Bronchial epithelial cell (primary cell): Measurements from ENCODE around the gene EBLN1. TPM values are rescaled to one million over a fixed set of nuclear protein-coding genes. Genes with fewer than 3 reads are reported as not detected.
A peak's percentile ranks its signal among the peaks of the same experiment; 100 is the strongest.

ENCODE experiments used
- DNase-seq: peaks from one replicate; pipeline ENCODE4 v3.0.0-alpha.2; 2010; ENCODE audit warnings: low read depth
- FAIRE-seq: peaks from 2 replicates; lab custom pipeline; 2011; peaks lifted over from hg19 to GRCh38; lab: Jason Lieb, UNC
- H3K27me3 ChIP-seq: 2 replicates; pipeline ENCODE4 v1.5.1; 2011; ENCODE audit warnings: low read length; ENCODE audit not compliant: control insufficient read depth, insufficient read depth
- H3K36me3 ChIP-seq: 2 replicates; pipeline ENCODE4 v1.5.1; 2011; ENCODE audit warnings: low read length; ENCODE audit not compliant: control insufficient read depth, insufficient read depth
- H3K4me3 ChIP-seq: 2 replicates; pipeline ENCODE4 v1.5.1; 2011; ENCODE audit warnings: mild to moderate bottlenecking, low read depth, low read length, control low read depth
- CTCF ChIP-seq: IDR thresholded peaks from 2 replicates; pipeline ENCODE4 v1.5.1; 2011; ENCODE audit warnings: mild to moderate bottlenecking, moderate library complexity, low read length, control low read depth, inconsistent platforms; ENCODE audit not compliant: insufficient read depth, severe bottlenecking
- total RNA-seq: library from RNA; depleted of rRNA; stranded (reverse); fragments of >200 nt; gene quantifications from 2 replicates; pipeline ENCODE4 v1.2.1, GENCODE V29; 2014

Gene EBLN1
- total RNA-seq, 1 donor from 2014 or later, result not detected

GRCh38 chr10:22246680-22247391 lies 29.0 kb upstream of the EBLN1 start:
- DNase-seq (peak; percentile 99), FAIRE-seq (no peak)
- Histone ChIP-seq H3K27me3 (no peaks in the 10 kb centered on the region), H3K36me3 (no peaks in the 10 kb centered on the region), H3K4me3 (no peak overlapping the region)
- TF ChIP-seq CTCF, result no peak

- Histone ChIP-seq H3K27me3 (no peaks in the 10 kb centered on the region), H3K36me3 (no peaks in the 10 kb centered on the region), H3K4me3 (no peak overlapping the region)
- FAIRE-seq (peak; percentile 66), DNase-seq (peak; percentile 32)
- TF ChIP-seq CTCF, result no peak
Observed at GRCh38 chr10:22245567-22245966, 27.8 kb upstream of the EBLN1 start.

GRCh38 chr10:22244855-22245254 lies 27.0 kb upstream of the EBLN1 start:
- FAIRE-seq, result no peak
- Histone ChIP-seq H3K4me3 (no peak overlapping the region), H3K36me3 (no peaks in the 10 kb centered on the region), H3K27me3 (no peaks in the 10 kb centered on the region)
- DNase-seq, result no peak
- TF ChIP-seq CTCF, result no peak

GRCh38 chr10:22244001-22244400 lies 26.2 kb upstream of the EBLN1 start:
- Histone ChIP-seq H3K36me3 (no peaks in the 10 kb centered on the region), H3K4me3 (no peak overlapping the region), H3K27me3 (no peaks in the 10 kb centered on the region)
- no peak for DNase-seq
- no peak for FAIRE-seq
- TF ChIP-seq CTCF, result no peak

- FAIRE-seq (no peak), DNase-seq (peak; percentile 13)
- Histone ChIP-seq H3K4me3 (no peak overlapping the region), H3K36me3 (no peaks in the 10 kb centered on the region), H3K27me3 (no peaks in the 10 kb centered on the region)
- no peak for TF ChIP-seq CTCF
Observed at GRCh38 chr10:22243321-22243720, 25.5 kb upstream of the EBLN1 start.

GRCh38 chr10:22231260-22231659 lies 13.4 kb upstream of the EBLN1 start:
- Histone ChIP-seq H3K36me3 (no peaks in the 10 kb centered on the region), H3K4me3 (no peak overlapping the region), H3K27me3 (no peaks in the 10 kb centered on the region)
- DNase-seq (no peak), FAIRE-seq (no peak)
- no peak for TF ChIP-seq CTCF
